Measurements from ENCODE around the gene GOLGA1. TPM values are rescaled to one million over a fixed set of nuclear protein-coding genes. Genes with fewer than 3 reads are reported as not detected.

GOLGA1 gene
- total RNA-seq, 6 donors from 2014 or later = 15.5 to 53.4 (median 19.8) TPM

DNA sequence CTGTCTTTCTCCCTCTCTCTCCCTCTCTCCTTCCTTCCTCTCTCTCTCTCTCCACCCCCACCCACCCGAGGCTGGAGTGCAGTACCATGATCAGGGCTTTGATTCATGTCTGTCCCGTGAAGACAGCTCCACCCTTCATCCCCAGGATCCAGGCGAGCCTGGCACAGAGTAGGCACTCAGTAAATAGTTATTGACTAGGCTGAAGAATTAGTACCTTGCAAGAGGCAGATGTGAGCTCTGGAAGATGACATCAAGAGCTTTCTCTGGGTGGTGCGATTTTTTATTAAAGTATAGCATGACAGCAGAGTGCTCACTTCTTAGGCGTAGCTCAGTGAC, 111.6 kb downstream of the GOLGA1 start:
- H3K36me3 ChIP-seq = no peaks in the 10 kb centered on the region
- 49 to 53% methylated on average over 5 of the region's 5 CpGs for WGBS, 2 donors
- no peak overlapping the region for H3K27ac ChIP-seq
- no peaks in the 10 kb centered on the region for H3K9me3 ChIP-seq
- TF ChIP-seq POLR2A (IDR thresholded peaks at IDR 0.05) (no peak), CTCF (IDR thresholded peaks at IDR 0.05) (no peak), EP300 (IDR thresholded peaks at IDR 0.05) (no peak), POLR2AphosphoS5 (IDR thresholded peaks at IDR 0.05) (no peak)
- H3K4me1 ChIP-seq = peaks cover 13 to 16% (median 14%) of the 10 kb centered on the region in 4 donors
- no peak overlapping the region for H3K4me3 ChIP-seq
- ATAC-seq (ENCODE audit: low FRiP score in 2 of 2) = no peak
- DNase-seq = no peak
- no peaks in the 10 kb centered on the region for H3K27me3 ChIP-seq

DNA sequence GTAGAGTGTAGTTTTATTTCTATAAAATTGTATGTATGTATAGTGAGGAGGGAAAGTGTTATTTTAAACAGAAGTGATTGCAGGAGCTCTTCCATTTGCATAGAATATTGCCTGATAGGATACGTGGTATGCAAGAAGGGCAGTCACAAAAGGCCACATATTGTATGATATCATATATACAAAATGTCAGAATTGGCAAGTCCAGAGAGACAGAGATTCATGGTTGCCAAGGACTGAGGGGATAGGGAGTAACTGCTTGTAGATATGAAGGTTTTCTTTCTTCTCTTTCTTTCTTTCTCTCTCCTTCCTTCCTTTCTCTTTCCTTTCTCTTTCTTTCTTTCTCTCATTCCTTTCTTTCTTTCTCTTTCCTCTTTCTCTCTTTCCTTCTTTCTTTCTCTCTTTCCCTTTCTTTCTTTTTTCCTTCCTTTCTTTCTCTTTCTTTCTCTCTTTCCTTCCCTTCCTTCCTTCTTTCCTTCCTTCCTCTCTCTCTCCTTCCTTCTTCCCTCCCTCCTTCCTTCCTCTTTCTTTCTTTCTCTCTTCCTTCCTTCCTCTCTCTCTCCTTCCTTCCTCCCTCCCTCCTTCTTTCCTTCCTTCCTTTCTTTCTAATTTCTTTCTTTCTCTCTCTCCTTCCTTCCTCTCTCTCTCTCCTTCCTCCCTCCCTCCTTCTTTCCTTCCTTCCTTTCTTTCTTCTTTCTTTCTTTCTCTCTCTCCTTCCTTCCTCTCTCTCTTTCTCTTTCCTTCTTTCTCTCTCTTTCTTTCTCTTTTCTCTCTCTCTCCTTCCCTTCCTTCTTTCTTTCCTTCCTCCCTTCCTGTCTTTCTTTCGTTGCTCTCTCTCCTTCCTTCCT, 112.2 kb downstream of the GOLGA1 start:
- Histone ChIP-seq H3K27me3 (no peaks in the 10 kb centered on the region), H3K4me1 (peaks cover 13 to 16% (median 14%) of the 10 kb centered on the region in 4 donors), H3K27ac (no peak overlapping the region), H3K9me3 (no peaks in the 10 kb centered on the region), H3K36me3 (no peaks in the 10 kb centered on the region), H3K4me3 (no peak overlapping the region)
- DNase-seq = no peak
- WGBS, 2 donors = 36 to 57% methylated on average over 2 of the region's 2 CpGs
- TF ChIP-seq CTCF (IDR thresholded peaks at IDR 0.05) (no peak), POLR2AphosphoS5 (IDR thresholded peaks at IDR 0.05) (no peak), POLR2A (IDR thresholded peaks at IDR 0.05) (no peak), EP300 (IDR thresholded peaks at IDR 0.05) (no peak)
- ATAC-seq (ENCODE audit: low FRiP score in 2 of 2) = no peak

Small RNA genes lying within 50 kb of the gene (small RNA-seq; reads per million reads assigned to genes)
- gene RNU4-82P = 0 reads per million in 4 donors

Other genes with a start within 250 kb of the GOLGA1 start
- gene NR6A1, start 169.8 kb downstream of the GOLGA1 start, total RNA-seq = 10 to 100 TPM in 2 of 6 donors, 1 to 10 TPM in 4; 4.2 to 34.6 (median 8.2) TPM
- 10 to 100 TPM in 4 of 6 donors, 1 to 10 TPM in 2; 4.2 to 35.6 (median 12.2) TPM for gene OLFML2A, start 163.9 kb downstream of the GOLGA1 start, total RNA-seq
- 10 to 100 TPM in 2 of 6 donors, 1 to 10 TPM in 3, not detected in 1; 4.1 to 24.1 (median 9.0) TPM for gene WDR38, start 87.6 kb downstream of the GOLGA1 start, total RNA-seq
- 1,000 to 10,000 TPM in 2 of 6 donors, 100 to 1,000 TPM in 4; 646 to 1,381 (median 944) TPM for gene RPL35, start 79.1 kb downstream of the GOLGA1 start, total RNA-seq
- 10 to 100 TPM; 17.8 to 45.9 (median 34.4) TPM for gene ARPC5L, start 79.0 kb downstream of the GOLGA1 start, total RNA-seq
- gene SCAI, start 202.4 kb upstream of the GOLGA1 start, total RNA-seq = 10 to 100 TPM; 12.9 to 77.5 (median 23.4) TPM
- 10 to 100 TPM in 4 of 6 donors, 1 to 10 TPM in 2; 7.5 to 42.5 (median 36.7) TPM for gene PPP6C, start 248.7 kb upstream of the GOLGA1 start, total RNA-seq

Data from upper lobe of left lung (tissue), 6 donors.